Fibroblast of mammary gland (primary cell): Measurements from ENCODE around the gene CHST11.

ENCODE experiments used
- DNase-seq: peaks from one replicate; pipeline ENCODE4 v3.0.0-alpha.2; 2010; ENCODE audit warnings: low read depth
- H3K4me3 ChIP-seq: 2 replicates; pipeline ENCODE4 v1.5.1; 2011; ENCODE audit warnings: low read depth, mild to moderate bottlenecking, low read length, moderate library complexity; ENCODE audit not compliant: control insufficient read depth
- CTCF ChIP-seq: conservative IDR thresholded peaks from 2 replicates; pipeline ENCODE4 v1.5.1; 2011; ENCODE audit warnings: low read depth, low read length, inconsistent platforms; ENCODE audit not compliant: control insufficient read depth, insufficient read depth

Gene CHST11

GRCh38 chr12:104480826-104481440 lies 24.2 kb downstream of the CHST11 start:
- H3K4me3 ChIP-seq, result no peak overlapping the region
- peak; percentile 91 for DNase-seq
- no peak for TF ChIP-seq CTCF

GRCh38 chr12:104482113-104482512 lies 25.4 kb downstream of the CHST11 start:
- no peak for DNase-seq
- TF ChIP-seq CTCF, result no peak
- H3K4me3 ChIP-seq, result no peak overlapping the region

- no peak overlapping the region for H3K4me3 ChIP-seq
- peak; percentile 34 for DNase-seq
- TF ChIP-seq CTCF, result no peak
Observed at GRCh38 chr12:104482748-104483147, 26.0 kb downstream of the CHST11 start.

- no peak for DNase-seq
- H3K4me3 ChIP-seq, result no peak overlapping the region
- TF ChIP-seq CTCF, result no peak
Observed at GRCh38 chr12:104484079-104484478, 27.3 kb downstream of the CHST11 start.

GRCh38 chr12:104485651-104486362 lies 29.1 kb downstream of the CHST11 start:
- TF ChIP-seq CTCF, result no peak
- DNase-seq, result no peak
- no peak overlapping the region for H3K4me3 ChIP-seq

GRCh38 chr12:104486363-104486750 lies 29.6 kb downstream of the CHST11 start:
- H3K4me3 ChIP-seq, result no peak overlapping the region
- DNase-seq, result no peak
- no peak for TF ChIP-seq CTCF
